ENCODE data around the gene SLC49A4.

The SLC49A4 gene

DNA sequence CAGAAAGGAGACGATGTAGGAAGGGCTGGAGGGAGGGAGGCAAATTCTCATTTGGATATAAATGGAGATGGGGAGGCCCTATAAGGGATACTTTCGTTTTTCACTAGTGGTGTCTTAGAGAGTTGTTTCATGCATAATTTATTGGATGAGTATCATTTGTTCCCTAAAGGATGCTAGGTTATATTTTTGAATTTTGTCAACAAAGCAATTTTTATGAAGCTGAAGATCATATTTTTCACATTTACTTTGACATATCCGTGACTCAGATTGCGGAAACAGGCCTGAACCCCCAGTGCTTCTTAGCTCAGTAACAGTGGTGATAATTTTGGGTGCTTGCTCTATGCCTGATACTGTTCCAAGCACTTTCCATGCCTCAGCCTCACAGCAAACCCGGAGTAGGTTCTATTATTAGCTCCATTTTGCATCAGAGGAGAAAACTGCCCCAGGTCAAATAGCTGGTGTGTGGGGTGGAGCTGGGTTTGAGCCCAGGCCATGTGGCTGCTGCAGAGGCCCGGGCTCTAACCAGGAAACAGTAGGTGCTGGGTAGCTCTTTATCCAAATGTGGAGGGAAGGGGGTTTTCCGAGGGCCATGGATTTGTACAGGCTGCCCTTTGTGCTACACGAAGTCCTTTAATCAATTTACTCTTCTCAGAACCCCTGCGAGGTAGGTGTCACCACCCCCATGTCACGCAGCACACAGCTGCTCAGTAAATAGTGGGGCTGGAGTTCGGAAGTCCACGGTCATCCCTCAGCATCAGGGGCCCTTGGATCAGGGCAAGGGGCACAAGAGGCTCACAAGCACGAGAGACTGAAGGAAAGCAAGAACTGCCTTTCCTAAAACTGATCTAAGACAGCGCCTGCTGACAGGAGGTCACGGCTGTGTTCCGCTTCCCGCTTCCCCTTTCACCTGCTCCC, 99.1 kb downstream of the SLC49A4 start:
- no peak for DNase-seq (ENCODE audit: low read depth)
- no peak overlapping the region for H3K4me3 ChIP-seq (replicated peaks; ENCODE audit: low read depth, low read length)
- TF ChIP-seq, protein P1, sequence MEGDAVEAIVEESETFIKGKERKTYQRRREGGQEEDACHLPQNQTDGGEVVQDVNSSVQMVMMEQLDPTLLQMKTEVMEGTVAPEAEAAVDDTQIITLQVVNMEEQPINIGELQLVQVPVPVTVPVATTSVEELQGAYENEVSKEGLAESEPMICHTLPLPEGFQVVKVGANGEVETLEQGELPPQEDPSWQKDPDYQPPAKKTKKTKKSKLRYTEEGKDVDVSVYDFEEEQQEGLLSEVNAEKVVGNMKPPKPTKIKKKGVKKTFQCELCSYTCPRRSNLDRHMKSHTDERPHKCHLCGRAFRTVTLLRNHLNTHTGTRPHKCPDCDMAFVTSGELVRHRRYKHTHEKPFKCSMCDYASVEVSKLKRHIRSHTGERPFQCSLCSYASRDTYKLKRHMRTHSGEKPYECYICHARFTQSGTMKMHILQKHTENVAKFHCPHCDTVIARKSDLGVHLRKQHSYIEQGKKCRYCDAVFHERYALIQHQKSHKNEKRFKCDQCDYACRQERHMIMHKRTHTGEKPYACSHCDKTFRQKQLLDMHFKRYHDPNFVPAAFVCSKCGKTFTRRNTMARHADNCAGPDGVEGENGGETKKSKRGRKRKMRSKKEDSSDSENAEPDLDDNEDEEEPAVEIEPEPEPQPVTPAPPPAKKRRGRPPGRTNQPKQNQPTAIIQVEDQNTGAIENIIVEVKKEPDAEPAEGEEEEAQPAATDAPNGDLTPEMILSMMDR (IDR thresholded peaks at IDR 0.05; ENCODE audit: low read length, missing control alignments), result no peak

DNA sequence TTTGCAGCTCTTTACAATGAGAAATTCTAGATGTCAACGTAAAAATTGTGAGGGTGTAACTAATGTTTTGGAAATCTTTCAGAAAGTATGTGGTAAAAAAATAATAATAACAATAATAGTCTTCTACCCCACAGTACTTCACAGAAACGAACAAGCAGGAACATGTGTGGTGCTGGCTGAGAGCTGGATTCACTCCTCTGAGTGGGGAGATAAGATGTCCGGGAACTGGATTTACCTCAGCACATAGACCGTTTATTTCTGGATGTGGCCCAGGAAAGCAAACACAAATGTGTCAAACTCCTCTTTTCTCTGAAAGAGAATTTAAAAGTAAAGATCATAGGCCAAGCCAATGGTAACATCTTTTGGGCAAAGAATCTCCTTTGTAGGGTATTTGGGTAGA, 103.4 kb downstream of the SLC49A4 start:
- TF ChIP-seq, protein P1 (IDR thresholded peaks at IDR 0.05; ENCODE audit: low read length, missing control alignments), result no peak

GRCh38 chr3:122902326-122902725, 107.5 kb downstream of the SLC49A4 start:
- no peak for DNase-seq (ENCODE audit: low read depth)
- TF ChIP-seq, protein P1 (IDR thresholded peaks at IDR 0.05; ENCODE audit: low read length, missing control alignments), result no peak
- H3K4me3 ChIP-seq (replicated peaks; ENCODE audit: low read depth, low read length), result no peak overlapping the region

More for the DNA sequence above, 103.4 kb downstream of the SLC49A4 start:
- H3K4me3 ChIP-seq (replicated peaks; ENCODE audit: low read depth, low read length), result no peak overlapping the region
- peak; percentile 6 for DNase-seq (ENCODE audit: low read depth)

- DNase-seq (ENCODE audit: low read depth), result no peak
- TF ChIP-seq, protein P1 (IDR thresholded peaks at IDR 0.05; ENCODE audit: low read length, missing control alignments), result no peak
- no peak overlapping the region for H3K4me3 ChIP-seq (replicated peaks; ENCODE audit: low read depth, low read length)
Observed at GRCh38 chr3:122903171-122903570, 108.3 kb downstream of the SLC49A4 start.

DNA sequence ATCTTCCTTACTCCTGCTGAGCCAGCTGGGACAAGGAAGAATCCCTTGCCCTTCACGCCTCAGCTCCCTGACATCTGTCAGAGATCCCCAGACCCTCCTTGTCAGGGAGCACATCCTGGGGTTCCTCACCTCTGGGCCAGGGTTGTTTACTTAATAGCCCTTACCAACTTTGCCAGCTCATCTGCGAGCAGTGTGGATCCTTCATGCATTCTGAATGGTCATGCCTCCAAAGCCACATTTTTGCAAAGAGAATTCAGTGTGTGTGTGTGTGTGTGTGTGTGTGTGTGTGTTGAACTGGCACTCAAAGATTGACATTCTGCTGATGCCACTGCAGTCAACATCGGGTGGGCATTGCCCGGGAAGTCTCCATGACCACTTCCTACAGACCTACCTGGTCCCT, 112.6 kb downstream of the SLC49A4 start:
- TF ChIP-seq, protein P1 (IDR thresholded peaks at IDR 0.05; ENCODE audit: low read length, missing control alignments), result no peak
- H3K4me3 ChIP-seq (replicated peaks; ENCODE audit: low read depth, low read length), result no peak overlapping the region
- DNase-seq (ENCODE audit: low read depth), result no peak

GRCh38 chr3:122908251-122908650, 113.4 kb downstream of the SLC49A4 start:
- TF ChIP-seq, protein P1 (IDR thresholded peaks at IDR 0.05; ENCODE audit: low read length, missing control alignments), result no peak
- H3K4me3 ChIP-seq (replicated peaks; ENCODE audit: low read depth, low read length), result no peak overlapping the region
- DNase-seq (ENCODE audit: low read depth), result no peak

All from fibroblast of pulmonary artery (primary cell).